ENCODE data around the gene RFC4.

RFC4 gene

DNA sequence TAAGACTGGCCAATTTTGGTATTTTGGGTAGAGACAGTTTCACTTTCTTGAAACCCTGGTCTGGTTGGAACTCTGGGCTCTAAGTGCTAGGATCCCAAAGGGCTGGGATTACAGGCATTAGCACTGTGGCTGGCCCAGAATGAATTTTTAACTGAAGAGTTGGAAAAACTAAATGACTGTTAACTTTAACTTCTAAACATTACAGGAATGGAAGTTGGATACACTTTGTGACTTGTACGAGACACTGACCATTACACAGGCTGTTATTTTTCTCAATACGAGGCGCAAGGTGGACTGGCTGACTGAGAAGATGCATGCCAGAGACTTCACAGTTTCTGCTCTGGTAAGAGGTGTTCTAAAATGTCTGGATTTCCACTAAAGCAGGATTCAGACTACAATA is 19.4 kb downstream of the RFC4 start:
- no peak for DNase-seq (ENCODE audit: low read depth)

DNA sequence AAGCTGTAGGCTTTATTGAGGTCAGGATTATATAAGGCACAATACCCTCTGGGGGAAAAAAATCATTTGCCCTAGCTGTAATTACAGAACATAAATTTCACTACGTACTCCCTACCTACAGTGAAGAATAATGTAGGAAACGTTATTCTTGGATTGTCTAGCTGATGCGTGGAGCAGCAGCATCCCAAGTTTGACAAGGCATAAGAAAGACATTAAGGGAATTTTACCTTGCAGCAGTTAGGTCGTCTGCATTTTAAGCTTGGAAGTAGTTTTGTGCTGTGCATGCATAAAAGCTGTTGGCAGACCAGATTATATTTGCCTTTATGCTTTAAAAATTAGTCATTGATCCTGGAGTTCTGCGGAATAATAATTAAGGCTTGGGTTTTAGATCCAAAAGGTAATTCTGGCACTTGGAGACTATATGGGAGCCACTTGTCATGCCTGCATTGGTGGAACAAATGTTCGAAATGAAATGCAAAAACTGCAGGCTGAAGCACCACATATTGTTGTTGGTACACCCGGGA is 20.7 kb downstream of the RFC4 start:
- no peak for DNase-seq (ENCODE audit: low read depth)

DNA sequence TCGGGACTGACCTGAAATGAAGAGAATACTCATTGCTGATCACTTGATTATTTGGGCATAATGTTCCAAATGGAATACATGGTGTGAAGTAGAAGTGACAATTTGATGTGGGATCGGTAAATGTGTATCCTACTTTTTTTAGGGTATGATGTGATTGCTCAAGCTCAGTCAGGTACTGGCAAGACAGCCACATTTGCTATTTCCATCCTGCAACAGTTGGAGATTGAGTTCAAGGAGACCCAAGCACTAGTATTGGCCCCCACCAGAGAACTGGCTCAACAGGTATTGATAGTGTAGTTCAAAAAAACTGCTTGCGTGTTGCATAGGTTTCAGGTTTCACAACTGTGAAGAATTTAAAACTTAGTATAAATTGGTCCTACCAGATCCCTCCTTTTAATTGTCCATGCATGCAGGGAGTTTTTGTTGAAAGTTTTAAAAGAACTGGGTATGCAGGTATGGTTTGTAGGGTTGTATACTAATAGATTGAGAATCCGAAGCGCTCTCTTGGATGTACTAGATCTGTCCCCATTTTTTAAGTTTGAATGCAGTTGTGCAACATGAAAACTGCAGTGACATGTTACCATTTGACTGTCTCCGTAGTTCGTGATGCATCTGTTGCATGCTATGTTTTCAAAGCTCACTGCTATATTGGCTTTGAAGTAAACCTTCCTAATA is 21.3 kb downstream of the RFC4 start:
- no peak for DNase-seq (ENCODE audit: low read depth)

DNA sequence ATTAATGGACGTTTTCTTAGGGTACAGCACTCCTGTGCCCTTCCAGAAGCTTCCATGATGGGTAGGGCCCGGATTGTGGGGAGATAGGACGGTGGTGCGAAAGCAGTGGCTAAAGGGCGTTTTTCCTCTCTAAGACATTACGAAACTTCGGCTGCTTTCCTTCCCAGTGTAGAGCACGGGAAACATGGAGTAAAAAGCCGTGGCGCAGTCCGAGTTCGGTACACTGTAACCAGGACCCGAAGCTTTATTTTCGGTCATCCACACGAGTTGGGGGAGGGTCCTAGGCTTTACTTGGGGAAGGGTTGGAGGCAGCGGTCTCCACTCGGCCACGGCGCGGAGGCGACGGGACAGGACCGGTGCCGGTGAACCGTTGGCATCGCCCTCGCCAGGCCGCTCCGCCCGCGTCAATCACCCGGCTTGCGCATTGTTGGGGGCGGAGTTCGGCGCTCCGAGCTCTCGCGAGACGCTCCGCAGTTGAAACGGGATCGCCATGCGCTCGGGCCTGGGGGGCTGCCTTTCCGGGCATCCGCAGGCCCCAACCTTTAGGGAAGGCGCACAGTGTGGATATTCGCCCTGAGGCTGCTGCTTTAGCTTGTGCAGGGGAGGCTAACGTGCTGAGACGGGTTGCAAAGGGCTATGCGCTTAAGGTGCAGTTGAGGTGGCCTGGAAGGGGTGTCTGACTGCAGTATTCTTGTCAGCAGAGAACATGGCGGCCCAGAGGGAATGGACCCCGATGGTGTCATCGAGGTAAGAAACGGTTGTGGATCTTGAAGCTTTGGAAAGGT is 22.4 kb downstream of the RFC4 start:
- no peak for DNase-seq (ENCODE audit: low read depth)

DNA sequence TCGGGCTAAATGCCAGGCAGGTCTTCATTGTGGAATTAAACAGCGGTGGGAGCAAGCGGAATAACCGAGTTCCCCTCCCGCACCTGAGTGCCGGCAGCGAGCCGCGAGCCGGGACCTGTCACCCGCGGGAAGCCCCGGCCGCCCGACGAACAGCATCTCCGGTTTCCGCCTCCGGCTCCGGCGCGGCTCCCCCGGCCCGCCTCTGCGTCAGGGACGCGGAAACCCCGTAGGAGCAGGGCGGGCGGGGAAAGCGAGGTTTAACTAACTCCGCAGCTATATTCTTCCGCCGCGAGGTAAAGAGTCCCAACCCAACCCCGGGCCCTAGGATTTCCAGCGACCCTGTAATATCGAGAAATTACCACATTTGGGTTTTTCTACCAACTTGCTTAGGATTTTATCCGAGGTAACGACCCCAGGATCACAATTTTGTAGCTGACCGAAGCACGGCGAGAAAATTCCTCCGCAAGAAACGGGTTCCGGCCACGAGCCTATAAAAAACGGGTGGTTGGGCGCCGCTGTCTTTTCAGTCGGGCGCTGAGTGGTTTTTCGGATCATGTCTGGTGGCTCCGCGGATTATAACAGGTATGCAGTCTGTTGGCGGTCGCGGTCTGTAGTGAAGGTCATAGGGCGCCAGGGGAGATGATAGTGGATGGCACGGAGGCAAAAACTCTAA is 23.1 kb downstream of the RFC4 start, which contains the start of gene EIF4A2:
TSS of gene EIF4A2 (plus strand) at position 520 of the 673 bp plus-strand sequence. CDS start at position 554, 34 bp downstream.
- peak; percentile 74 for DNase-seq (ENCODE audit: low read depth)

DNA sequence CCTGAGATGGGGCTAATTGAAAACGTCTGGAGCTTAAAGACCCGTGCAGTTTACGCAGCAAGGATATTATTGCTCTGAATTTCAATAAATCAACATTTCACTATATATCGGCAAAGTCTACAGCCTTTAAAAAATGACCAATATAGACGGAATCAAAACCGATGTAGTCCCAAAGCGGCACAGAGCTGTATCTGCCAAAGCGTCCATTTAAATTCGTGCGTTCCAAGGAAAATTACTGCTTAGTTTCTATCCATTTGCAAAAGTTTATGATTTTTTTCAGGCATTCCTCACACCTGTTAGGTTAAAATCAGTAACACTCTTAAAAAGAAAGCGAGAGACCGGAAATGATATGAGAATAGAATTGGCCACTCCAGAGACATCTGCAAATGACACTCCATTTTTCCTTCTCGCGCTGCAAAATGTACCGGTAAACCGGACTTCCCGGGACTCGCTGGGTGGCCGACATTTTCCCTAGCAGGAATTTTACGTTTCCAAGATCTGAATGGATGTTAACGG is 23.7 kb downstream of the RFC4 start:
- no peak for DNase-seq (ENCODE audit: low read depth)

DNA sequence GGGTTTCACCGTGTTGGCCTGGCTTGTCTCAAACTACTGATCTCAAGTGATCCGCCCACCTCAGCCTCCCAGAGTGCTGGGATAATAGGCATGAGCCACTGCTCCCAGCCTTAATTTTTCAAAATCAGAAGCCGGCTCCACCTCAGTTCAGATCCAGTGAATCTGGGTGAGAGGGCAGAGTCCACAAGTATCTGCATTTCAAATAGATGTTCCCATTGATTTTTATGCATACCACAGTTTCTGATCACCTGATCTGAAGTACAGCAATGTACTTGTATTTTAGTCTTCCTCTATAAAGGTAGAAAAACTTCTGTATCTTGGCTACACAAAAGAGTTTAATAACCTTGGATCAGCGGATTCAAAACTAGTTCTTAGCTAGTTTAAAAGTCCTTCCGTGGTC is 27.1 kb downstream of the RFC4 start:
- no peak for DNase-seq (ENCODE audit: low read depth)

DNA sequence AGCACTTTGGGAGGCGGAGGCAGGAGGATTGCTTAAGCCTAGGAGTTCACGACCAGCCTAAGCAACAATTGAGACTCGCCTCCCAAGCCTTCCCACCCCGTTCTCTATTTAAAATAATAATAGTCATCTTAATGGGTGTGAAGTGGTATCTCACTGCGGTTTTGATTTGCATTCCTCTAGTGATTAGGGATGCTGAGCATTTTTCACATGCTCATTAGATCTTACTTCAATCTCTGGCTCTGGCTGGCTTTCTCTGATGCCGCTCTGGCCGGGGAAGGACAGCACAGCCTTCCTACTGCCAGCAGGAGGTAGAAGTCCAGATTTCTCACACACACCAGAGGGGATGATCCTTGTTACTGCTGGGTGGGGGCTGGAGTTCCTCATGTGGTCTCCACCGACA is 30.3 kb downstream of the RFC4 start:
- no peak for DNase-seq (ENCODE audit: low read depth)

DNA sequence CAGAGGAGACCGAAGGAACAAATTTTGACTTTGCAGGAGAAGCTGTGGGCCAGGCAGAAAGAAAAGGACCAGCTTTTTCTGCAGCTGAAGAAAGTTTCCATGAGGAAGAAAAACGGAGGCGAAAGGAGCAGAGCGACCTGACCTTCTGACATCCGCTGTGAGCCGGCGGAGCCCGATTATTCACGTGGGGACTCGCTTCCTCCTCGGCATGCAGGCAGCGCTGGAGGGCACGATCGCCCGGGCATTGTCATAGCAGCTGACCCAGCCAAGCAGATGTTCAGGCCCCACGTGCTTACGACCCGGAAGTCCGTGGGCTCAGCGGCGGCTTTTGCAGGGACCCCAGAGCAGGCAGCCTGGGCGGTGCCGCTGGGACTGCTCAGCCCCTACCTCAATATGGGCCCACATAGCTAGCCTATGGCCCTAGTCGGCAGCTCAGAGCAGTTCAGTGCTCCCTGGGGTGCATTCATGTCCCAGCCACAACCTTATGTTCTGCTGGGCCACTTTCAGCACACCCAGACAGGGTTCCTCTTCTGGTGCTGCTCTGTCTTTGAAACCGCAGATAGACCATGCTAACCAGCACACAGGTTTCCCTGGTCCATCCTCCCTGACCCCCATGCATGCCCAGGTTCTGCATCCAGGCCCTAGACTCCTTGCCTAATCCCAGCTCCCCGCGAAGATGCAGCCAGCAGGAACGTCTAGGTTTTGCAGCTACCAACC is 33.4 kb downstream of the RFC4 start:
- DNase-seq (ENCODE audit: low read depth) = no peak

DNA sequence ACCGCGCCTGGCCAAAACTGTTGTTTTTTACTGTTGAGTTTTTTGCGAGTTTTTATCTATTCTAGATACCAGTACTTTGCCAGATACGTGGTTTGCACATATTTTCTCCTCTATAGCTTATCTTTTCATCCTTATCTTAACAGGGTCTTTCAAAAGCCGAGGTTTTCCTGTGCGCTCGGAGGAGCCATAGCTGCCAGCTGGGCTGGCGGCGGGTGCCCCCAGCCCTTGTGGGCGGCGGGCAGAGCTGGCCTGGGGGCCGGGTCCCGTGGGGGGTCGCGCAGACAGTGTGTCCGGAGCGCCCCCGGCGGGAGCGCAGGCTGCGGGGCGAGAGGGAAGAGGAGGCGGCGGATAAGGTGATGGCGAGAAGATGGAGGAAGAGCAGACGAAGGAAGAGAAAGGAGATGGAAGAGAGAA is 34.0 kb downstream of the RFC4 start:
- DNase-seq (ENCODE audit: low read depth) = no peak

DNA sequence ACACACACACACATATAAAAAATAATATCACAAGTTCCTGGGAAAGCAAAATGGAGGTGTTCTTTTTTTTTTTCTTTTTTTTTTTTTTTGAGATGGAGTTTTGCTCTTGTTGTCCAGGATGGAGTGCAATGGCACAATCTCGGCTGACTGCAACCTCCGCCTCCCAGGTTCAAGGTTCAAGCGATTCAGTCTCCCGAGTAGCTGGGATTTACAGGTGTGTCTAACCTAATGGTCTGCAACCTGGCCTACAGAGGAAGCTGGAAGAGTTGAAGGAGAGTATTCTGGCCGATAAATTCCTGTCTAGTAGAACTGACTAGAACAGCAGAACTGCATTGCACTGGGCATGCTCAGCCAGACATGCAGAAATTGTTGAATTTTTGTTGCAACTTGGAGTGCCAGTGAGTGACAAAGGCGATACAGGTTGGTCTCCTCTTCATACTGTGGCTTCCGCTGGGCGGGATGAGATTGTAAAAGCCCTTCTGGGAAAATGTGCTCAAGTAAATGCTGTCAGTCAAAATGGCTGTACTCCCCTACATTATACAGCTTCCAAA is 45.3 kb downstream of the RFC4 start:
- no peak for DNase-seq (ENCODE audit: low read depth)

DNA sequence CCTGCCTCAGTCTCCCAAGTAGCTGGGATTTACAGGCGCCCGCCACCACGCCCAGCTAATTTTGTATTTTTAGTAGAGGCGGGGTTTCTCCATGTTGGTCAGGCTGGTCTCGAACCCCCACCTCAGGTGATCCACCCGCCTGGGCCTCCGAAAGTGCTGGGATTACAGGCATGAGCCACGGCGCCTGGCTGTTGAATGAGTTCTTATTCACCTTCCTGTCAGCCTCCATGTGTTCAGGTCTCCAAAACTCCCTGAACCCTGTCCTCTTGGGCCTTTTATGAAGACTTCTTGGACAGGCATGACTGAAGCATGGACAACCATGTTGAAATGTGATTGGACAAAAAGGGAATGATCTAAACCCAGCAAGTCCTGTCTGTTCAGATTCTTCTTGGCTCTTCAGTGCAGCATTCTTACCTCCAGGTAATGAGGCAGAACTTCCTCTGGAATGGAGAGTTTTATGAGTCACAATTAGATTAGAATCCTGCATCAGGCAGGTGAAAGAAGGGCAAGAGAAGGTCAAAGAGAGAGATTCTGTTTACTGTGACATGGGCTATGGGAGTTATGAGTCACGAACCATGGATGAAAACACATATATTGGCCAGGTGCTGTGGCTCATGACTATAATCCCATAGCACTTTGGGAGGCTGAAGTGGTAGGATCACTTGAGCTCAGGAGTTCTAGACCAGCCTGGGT is 46.0 kb downstream of the RFC4 start:
- DNase-seq (ENCODE audit: low read depth) = no peak

DNA sequence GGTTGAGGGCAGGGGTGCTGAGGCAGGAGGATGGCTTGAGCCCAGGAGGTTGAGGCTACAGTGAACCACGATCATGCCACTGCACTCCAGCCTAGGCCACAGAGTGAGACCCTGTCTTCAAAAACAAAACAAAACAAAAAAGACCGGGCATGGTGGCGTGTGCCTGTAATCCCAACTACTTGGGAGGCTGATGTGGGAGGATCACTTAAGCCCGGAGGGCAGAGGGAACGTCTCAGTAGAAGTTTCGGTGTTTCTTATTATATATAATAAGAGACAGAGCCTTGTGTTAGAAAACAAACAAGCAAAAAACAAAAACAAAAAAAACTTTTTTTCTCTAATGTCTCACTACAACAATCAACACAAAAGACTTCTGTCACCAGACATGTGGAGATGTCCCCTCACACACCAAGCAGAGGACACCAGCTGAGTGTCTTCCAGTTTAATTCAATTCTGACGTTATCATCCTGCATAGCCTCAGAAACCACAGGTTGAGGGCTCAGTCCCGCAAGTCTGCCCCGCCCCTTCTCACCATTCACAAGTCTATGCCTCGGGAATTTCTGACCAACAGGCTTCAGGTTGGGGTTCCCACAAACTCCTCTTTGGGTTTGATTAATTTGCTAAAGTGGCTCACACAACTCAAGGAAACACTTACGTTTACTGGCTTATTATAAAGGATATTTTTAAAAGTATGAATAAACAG is 46.9 kb downstream of the RFC4 start:
- no peak for DNase-seq (ENCODE audit: low read depth)

DNA sequence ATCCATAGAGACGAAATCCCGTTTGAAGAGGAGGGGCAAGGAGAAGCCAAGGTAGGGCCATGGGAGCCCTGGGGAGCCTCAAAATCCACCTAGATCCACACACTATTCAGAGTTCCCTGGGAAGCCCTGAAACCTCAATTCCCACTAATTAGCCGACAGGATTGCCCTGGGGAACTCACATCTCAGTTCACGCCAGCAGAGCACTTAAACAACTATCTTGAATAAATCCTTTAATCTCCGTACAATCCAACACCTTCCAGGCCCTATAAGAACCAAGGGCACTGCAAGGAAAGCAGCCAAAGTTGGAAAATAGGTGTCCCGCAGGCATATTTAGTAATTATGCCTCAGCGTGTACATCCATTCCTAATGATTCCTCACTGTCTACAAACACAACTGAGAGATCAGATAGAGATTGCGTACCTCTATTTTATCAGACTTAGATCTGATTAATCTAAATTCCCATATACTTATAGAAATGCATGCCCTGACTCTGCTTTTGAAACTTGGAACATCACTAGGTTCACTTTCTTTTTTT is 48.5 kb downstream of the RFC4 start:
- no peak for DNase-seq (ENCODE audit: low read depth)

DNA sequence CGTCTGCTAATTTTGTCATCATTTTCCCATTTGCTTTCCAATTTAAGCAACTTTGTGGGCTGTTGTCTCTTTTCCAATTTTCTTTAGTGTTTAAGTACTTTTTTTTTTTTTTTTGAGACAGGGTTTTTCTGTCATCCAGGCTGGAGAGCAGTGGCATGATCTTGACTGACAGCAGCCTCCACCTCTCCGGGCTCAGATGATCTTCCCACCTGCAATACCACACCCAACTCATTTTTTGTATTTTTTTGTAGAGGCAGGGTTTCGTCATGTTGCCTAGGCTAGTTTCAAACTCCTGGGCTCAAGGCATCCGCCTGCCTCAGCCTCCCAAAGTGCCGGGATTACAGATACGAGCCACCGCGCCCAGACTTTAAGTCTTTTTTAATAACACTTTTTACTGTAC is 49.1 kb downstream of the RFC4 start:
- DNase-seq (ENCODE audit: low read depth) = no peak

DNA sequence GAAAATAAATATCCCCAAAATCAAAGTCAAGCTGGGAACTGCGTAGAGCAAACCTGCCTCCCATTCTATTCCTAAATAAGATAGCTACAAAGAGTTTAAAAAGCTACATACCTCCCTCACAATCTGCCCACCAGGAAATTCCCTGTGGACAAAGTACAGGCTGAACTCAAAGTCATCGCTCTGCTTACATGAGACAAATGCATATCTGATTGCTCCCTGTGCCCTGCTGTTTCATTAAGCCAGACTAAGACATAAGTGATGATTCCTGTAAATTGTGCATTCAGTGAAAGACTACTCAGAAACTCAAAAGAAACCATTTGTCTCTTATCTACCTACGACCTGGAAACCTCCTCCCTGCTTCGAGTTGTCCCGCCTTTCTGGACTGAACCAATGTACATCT is 51.4 kb downstream of the RFC4 start:
- DNase-seq (ENCODE audit: low read depth) = no peak

DNA sequence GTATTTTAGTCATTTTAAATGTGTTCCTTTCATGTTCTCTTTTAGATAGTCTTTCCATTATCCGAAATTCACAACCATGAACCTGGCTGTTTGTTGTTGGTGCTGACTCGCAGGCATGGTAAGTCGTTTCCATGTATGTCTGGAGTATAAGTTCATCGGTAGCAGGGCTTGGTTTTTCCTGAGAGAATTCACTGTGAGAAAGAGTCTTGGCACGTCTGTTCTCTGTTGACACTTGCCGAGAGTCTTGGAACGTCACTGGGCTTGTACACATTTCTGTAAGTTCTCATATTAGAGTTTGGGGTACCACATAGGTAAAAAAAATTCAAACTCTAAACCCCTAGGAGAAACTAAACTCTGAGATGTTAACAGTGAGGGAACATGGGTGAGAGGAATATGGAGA is 52.3 kb downstream of the RFC4 start:
- no peak for DNase-seq (ENCODE audit: low read depth)

DNA sequence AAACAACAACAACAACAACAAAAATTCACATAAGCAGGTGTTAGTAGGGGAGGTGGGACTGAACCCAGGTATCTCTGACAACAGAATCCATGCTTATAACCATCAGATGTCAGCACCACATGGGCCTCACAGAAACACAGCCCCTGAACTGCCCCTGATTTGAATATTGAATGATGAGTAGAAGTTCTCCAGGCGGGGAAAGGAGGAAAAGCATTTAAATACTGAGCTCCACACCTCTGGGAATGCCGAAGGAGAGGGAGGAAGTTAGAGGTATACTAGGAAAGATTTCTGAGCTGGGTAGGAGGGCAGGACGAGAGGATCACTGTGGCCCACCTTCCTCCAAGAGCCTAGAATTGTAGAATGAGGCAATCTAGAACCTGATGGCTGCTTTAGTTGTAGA is 54.8 kb downstream of the RFC4 start:
- DNase-seq (ENCODE audit: low read depth) = no peak

DNA sequence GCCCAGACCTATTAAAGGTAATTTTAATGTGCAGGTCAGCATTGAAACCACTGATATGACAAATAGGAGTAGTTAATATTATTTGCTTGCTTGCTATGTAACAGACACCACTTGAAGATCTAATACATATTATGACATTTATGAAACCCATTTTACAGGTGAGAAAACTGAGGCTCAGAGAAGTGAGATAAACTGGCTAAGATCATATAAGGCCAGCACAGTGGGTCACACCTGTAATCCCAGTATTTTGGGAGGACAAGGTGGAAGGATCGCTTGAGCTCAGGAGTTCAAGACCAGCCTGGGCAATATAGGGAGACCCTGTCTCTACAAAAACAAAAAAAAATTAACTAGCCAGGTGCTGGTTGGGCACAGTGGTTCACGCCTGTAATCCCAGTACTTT is 56.0 kb downstream of the RFC4 start:
- DNase-seq (ENCODE audit: low read depth) = no peak

DNA sequence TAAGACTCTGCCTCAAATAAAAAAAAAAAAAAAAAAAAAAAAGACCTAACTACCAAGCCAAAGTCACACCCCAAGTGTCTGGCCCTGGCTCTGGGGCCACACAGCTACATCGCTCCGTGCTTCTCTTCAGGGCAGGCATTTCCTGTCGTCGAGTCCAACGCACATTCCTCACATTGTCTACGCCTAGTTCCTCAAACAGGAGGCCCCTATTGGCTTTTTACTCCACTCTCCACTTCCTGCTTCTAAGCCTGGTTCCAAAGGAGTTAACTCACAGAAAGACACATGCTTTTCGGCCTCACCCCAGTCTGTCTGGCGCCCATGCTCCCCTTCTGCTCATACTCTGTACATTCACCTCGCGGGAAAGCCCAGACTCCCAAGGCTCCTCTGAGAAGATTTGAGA is 60.3 kb downstream of the RFC4 start:
- no peak for DNase-seq (ENCODE audit: low read depth)
